H7 (cell line): Measurements from ENCODE around the gene PCDHA11. TPM values are rescaled to one million over a fixed set of nuclear protein-coding genes. Genes with fewer than 3 reads are reported as not detected.
"Not testable (repeated sequence)": the region's sequence is repeated elsewhere in the genome, so short reads cannot be mapped to it uniquely, and the experiment has no call there.

Experiments
- DNase-seq: peaks from one replicate; pipeline ENCODE4 v3.0.0; 2012
- H3K27me3 ChIP-seq: 2 replicates; pipeline ENCODE4 v1.6.0; 2011; ENCODE audit warnings: mild to moderate bottlenecking, low read length; ENCODE audit not compliant: control insufficient read depth, insufficient read depth
- H3K36me3 ChIP-seq: replicated peaks from 2 replicates; pipeline ENCODE4 v1.5.1; 2011; ENCODE audit warnings: low read length; ENCODE audit not compliant: control insufficient read depth, insufficient read depth
- H3K4me3 ChIP-seq: 2 replicates; pipeline ENCODE4 v1.5.1; 2011; ENCODE audit warnings: low read depth, mild to moderate bottlenecking, control low read depth, low read length, moderate library complexity; ENCODE audit not compliant: insufficient read depth
- total RNA-seq: library from RNA; depleted of rRNA; stranded (reverse); fragments of >200 nt; shearing (Covaris generic); gene quantifications from 2 replicates; pipeline ENCODE4 v1.2.3, GENCODE V29; 2014; rRNA removed

PCDHA11 gene
- total RNA-seq: 10.0 and 10.2 TPM in 2 replicates

GRCh38 chr5:140868721-140869554 is at the start of gene PCDHA11:
TSS of gene PCDHA11 (plus strand) at chr5:140868957. CDS start at chr5:140869104, 147 bp downstream.
- Histone ChIP-seq H3K4me3 (peak within 1 kb of the TSS; percentile 47), H3K27me3 (no peaks in the 10 kb centered on the region), H3K36me3 (no peaks in the 10 kb centered on the region)
- peak; percentile 81 for DNase-seq

- no peak within 1 kb of the TSS for H3K4me3 ChIP-seq
- DNase-seq: no peak
These were observed 47.1 kb upstream of the PCDHA11 start, which contains the start of gene PCDHA5 for GRCh38 chr5:140821375-140822280. TSS of gene PCDHA5 (plus strand) at chr5:140821613.

GRCh38 chr5:140822281-140822629 is 46.5 kb upstream of the PCDHA11 start:
- Histone ChIP-seq H3K27me3 (no peaks in the 10 kb centered on the region), H3K4me3 (no peak overlapping the region), H3K36me3 (no peaks in the 10 kb centered on the region)
- no peak for DNase-seq

More at GRCh38 chr5:140821375-140822280, 47.1 kb upstream of the PCDHA11 start, which contains the start of gene PCDHA5:
- Histone ChIP-seq H3K36me3 (no peaks in the 10 kb centered on the region), H3K27me3 (no peaks in the 10 kb centered on the region)

- not testable (repeated sequence) for H3K36me3 ChIP-seq, H3K27me3 ChIP-seq, H3K4me3 ChIP-seq
These were observed 45.8 kb upstream of the PCDHA11 start for GRCh38 chr5:140822969-140823368.

GRCh38 chr5:140823475-140823874 is 45.3 kb upstream of the PCDHA11 start:
- no peak for DNase-seq
- Histone ChIP-seq H3K27me3 (no peaks in the 10 kb centered on the region), H3K36me3 (no peaks in the 10 kb centered on the region), H3K4me3 (no peak overlapping the region)

More at GRCh38 chr5:140822969-140823368, 45.8 kb upstream of the PCDHA11 start:
- not testable (repeated sequence) for DNase-seq

GRCh38 chr5:140827704-140828361 is 40.9 kb upstream of the PCDHA11 start, which contains the start of gene PCDHA6:
TSS of gene PCDHA6 (plus strand) at chr5:140827960. CDS start at chr5:140828092, 132 bp downstream.
- Histone ChIP-seq H3K27me3 (no peaks in the 10 kb centered on the region), H3K4me3 (no peak within 1 kb of the TSS), H3K36me3 (no peaks in the 10 kb centered on the region)
- no peak for DNase-seq

- no peak for DNase-seq
- no peaks in the 10 kb centered on the region for H3K27me3 ChIP-seq
- no peaks in the 10 kb centered on the region for H3K36me3 ChIP-seq
- no peak overlapping the region for H3K4me3 ChIP-seq
These were observed 40.4 kb upstream of the PCDHA11 start for GRCh38 chr5:140828362-140828737.

- H3K4me3 ChIP-seq, H3K36me3 ChIP-seq, H3K27me3 ChIP-seq, DNase-seq: not testable (repeated sequence)
These were observed 39.0 kb upstream of the PCDHA11 start for GRCh38 chr5:140829511-140830501.

GRCh38 chr5:140833993-140834392 is 34.8 kb upstream of the PCDHA11 start, which contains the start of gene PCDHA7:
TSS of gene PCDHA7 (plus strand) at chr5:140834269. CDS start at chr5:140834384, 115 bp downstream.
- peak within 1 kb of the TSS; percentile 5; the same call in 1 of the 2 replicates for H3K4me3 ChIP-seq

GRCh38 chr5:140834439-140835008 is 34.2 kb upstream of the PCDHA11 start:
- peak overlapping the region; percentile 5; the same call in 1 of the 2 replicates for H3K4me3 ChIP-seq
- DNase-seq, H3K36me3 ChIP-seq, H3K27me3 ChIP-seq: not testable (repeated sequence)

More at GRCh38 chr5:140833993-140834392, 34.8 kb upstream of the PCDHA11 start, which contains the start of gene PCDHA7:
- Histone ChIP-seq H3K36me3 (no peaks in the 10 kb centered on the region), H3K27me3 (no peaks in the 10 kb centered on the region)
- no peak for DNase-seq

GRCh38 chr5:140835622-140836510 is 32.9 kb upstream of the PCDHA11 start:
- Histone ChIP-seq H3K27me3 (no peaks in the 10 kb centered on the region), H3K4me3 (no peak overlapping the region), H3K36me3 (no peaks in the 10 kb centered on the region)
- no peak for DNase-seq
